Common myeloid progenitor, CD34-positive (primary cell): ENCODE results near the gene GUCD1.

Experiments used
- CTCF ChIA-PET: fragments of 350-600 bp; sonication (Branson Sonifier 250); formaldehyde crosslinking; loops from one replicate; lab custom pipeline; 2021; ENCODE audit warnings: antibody characterized with exemption; lab: Charles Lee
- POLR2A ChIA-PET: fragments of 350-600 bp; sonication (Branson Sonifier 250); formaldehyde crosslinking; loops from one replicate; lab custom pipeline; 2021; ENCODE audit warnings: antibody characterized with exemption; lab: Charles Lee
- DNase-seq, 3 donors: peaks; one replicate each; pipeline versions ENCODE4 v3.0.0 to v3.0.0-alpha.2; 2013
- H3K27ac ChIP-seq, 2 experiments: 1 replicate in 1 of 2; 2 replicates in 1 of 2; pipeline ENCODE4 v1.7.0; 2013; ENCODE audit warnings: inconsistent platforms in 2 of 2, low read length in 2 of 2, mild to moderate bottlenecking in 2 of 2, low read depth in 1 of 2, moderate library complexity in 1 of 2; ENCODE audit not compliant: severe bottlenecking in 2 of 2, insufficient read depth in 1 of 2, poor library complexity in 1 of 2
- H3K27me3 ChIP-seq, 5 experiments: replicated peaks in 2 of 5; 1 replicate in 3 of 5; 2 replicates in 2 of 5; pipeline versions ENCODE4 v1.6.1 to v1.7.0; 2013; ENCODE audit warnings: low read length in 4 of 5, mild to moderate bottlenecking in 2 of 5, moderate library complexity in 2 of 5, inconsistent platforms in 1 of 5; ENCODE audit not compliant: insufficient read depth in 5 of 5, control insufficient read depth in 4 of 5
- H3K36me3 ChIP-seq, 4 experiments: 1 replicate in 2 of 4; 2 replicates in 2 of 4; pipeline versions ENCODE4 v1.6.1 to v1.7.0; 2013; ENCODE audit warnings: low read length in 3 of 4, control low read depth in 1 of 4, mild to moderate bottlenecking in 1 of 4; ENCODE audit not compliant: control insufficient read depth in 4 of 4, insufficient read depth in 4 of 4
- H3K4me1 ChIP-seq, 4 experiments: 1 replicate in 3 of 4; 2 replicates in 1 of 4; pipeline versions ENCODE4 v1.6.1 to v1.7.1; 2013; ENCODE audit warnings: low read length in 3 of 4, mild to moderate bottlenecking in 3 of 4, control low read depth in 1 of 4, inconsistent platforms in 1 of 4, moderate library complexity in 1 of 4; ENCODE audit not compliant: control insufficient read depth in 4 of 4, insufficient read depth in 4 of 4; ENCODE audit errors: control extremely low read depth in 1 of 4
- H3K4me3 ChIP-seq, 7 experiments: 1 replicate in 4 of 7; 2 replicates in 3 of 7; pipeline versions ENCODE4 v1.5.1 to v1.7.0; 2013; ENCODE audit warnings: mild to moderate bottlenecking in 7 of 7, low read length in 6 of 7, moderate library complexity in 6 of 7, inconsistent platforms in 2 of 7, low read depth in 2 of 7, control low read depth in 1 of 7; ENCODE audit not compliant: insufficient read depth in 4 of 7, control insufficient read depth in 1 of 7; ENCODE audit errors: extremely low read depth in 1 of 7
- H3K9me3 ChIP-seq, 5 experiments: 1 replicate in 4 of 5; 2 replicates in 1 of 5; pipeline versions ENCODE4 v1.6.1 to v1.7.1; 2013; ENCODE audit warnings: low read length in 4 of 5, mild to moderate bottlenecking in 2 of 5, inconsistent platforms in 1 of 5, low read depth in 1 of 5, moderate library complexity in 1 of 5; ENCODE audit not compliant: control insufficient read depth in 4 of 5, insufficient read depth in 2 of 5; ENCODE audit errors: control extremely low read depth in 1 of 5
- WGBS: methylation state at CpG from one replicate; pipeline ENCODE4 v1.1.5; 2013; ENCODE audit not compliant: insufficient coverage; 5-methylcytosine and 5-hydroxymethylcytosine counted together

Gene GUCD1

GRCh38 chr22:24576778-24577177 is 21.8 kb upstream of the GUCD1 start:
- POLR2A ChIA-PET, result no interaction called here
- CTCF ChIA-PET, result no interaction called here
- DNase-seq, result no peak

GRCh38 chr22:24571266-24571665 is 16.3 kb upstream of the GUCD1 start:
- no peaks in the 10 kb centered on the region for H3K4me1 ChIP-seq
- POLR2A ChIA-PET, result no interaction called here
- DNase-seq, result no peak
- no peaks in the 10 kb centered on the region for H3K27me3 ChIP-seq
- H3K9me3 ChIP-seq, result no peaks in the 10 kb centered on the region
- peaks cover 12 to 75% (median 54%) of the 10 kb centered on the region in 4 experiments for H3K36me3 ChIP-seq
- no peak overlapping the region for H3K27ac ChIP-seq
- no peak overlapping the region for H3K4me3 ChIP-seq
- 97% methylated on average over 5 of the region's 7 CpGs for WGBS
- CTCF ChIA-PET, result interaction anchor here (1.2 kb wide), 1 partner anchor 13 kb away, joined by 3 read pairs; no protein-coding TSS in a partner anchor

More at GRCh38 chr22:24576778-24577177, 21.8 kb upstream of the GUCD1 start:
- Histone ChIP-seq H3K4me1 (no peaks in the 10 kb centered on the region), H3K4me3 (no peak overlapping the region), H3K36me3 (peaks cover 4 to 38% (median 26%) of the 10 kb centered on the region in 4 experiments), H3K9me3 (no peaks in the 10 kb centered on the region), H3K27ac (no peak overlapping the region), H3K27me3 (no peaks in the 10 kb centered on the region)
- no CpG with 5 or more reads among the region's 1 CpG for WGBS

- peaks cover 19 to 77% (median 52%) of the 10 kb centered on the region in 4 experiments for H3K36me3 ChIP-seq
- ChIA-PET POLR2A (no interaction called here), CTCF (interaction anchor here (1.0 to 1.7 kb wide), 2 partner anchors 11 to 30 kb away, joined by 3 to 4 read pairs; no protein-coding TSS in a partner anchor)
- H3K4me1 ChIP-seq, result peaks cover 0 to 2% (median 0%) of the 10 kb centered on the region in 4 experiments
- H3K27me3 ChIP-seq, result no peaks in the 10 kb centered on the region
- H3K9me3 ChIP-seq, result no peaks in the 10 kb centered on the region
- 96% methylated on average over 9 of the region's 10 CpGs for WGBS
- H3K27ac ChIP-seq, result no peak overlapping the region
- DNase-seq, result no peak
- H3K4me3 ChIP-seq, result no peak overlapping the region
Measured at GRCh38 chr22:24567668-24568067, 12.7 kb upstream of the GUCD1 start.

- Histone ChIP-seq H3K9me3 (no peaks in the 10 kb centered on the region), H3K27me3 (no peaks in the 10 kb centered on the region), H3K27ac (no peak overlapping the region), H3K4me3 (no peak overlapping the region), H3K36me3 (peaks cover 18 to 76% (median 48%) of the 10 kb centered on the region in 4 experiments), H3K4me1 (peaks cover 0 to 2% (median 0%) of the 10 kb centered on the region in 4 experiments)
- no peak for DNase-seq
- ChIA-PET CTCF (interaction anchor here (1.0 to 1.7 kb wide), 2 partner anchors 12 to 31 kb away, joined by 3 to 4 read pairs; no protein-coding TSS in a partner anchor), POLR2A (no interaction called here)
- 100% methylated on average over 3 of the region's 8 CpGs for WGBS
Measured at GRCh38 chr22:24566899-24567511, 12.1 kb upstream of the GUCD1 start.

- Histone ChIP-seq H3K27me3 (no peaks in the 10 kb centered on the region), H3K9me3 (no peaks in the 10 kb centered on the region), H3K36me3 (peaks cover 25 to 72% (median 48%) of the 10 kb centered on the region in 4 experiments), H3K4me1 (peaks cover 0 to 2% (median 0%) of the 10 kb centered on the region in 4 experiments), H3K4me3 (no peak overlapping the region), H3K27ac (peak overlapping the region in 1 of 2 experiments; percentile 19)
- ChIA-PET CTCF (interaction anchor here (1.2 to 1.9 kb wide), 2 partner anchors 9 to 19 kb away, joined by 4 to 9 read pairs; no protein-coding TSS in a partner anchor), POLR2A (no interaction called here)
- WGBS, result 94% methylated on average over 2 of the region's 2 CpGs
- no peak for DNase-seq
Measured at GRCh38 chr22:24565077-24565476, 10.1 kb upstream of the GUCD1 start.

- ChIA-PET POLR2A (interaction anchor here (0.8 kb wide), 1 partner anchor 11 kb away, joined by 3 read pairs; no protein-coding TSS in a partner anchor), CTCF (interaction anchor here (1.2 to 1.9 kb wide), 3 partner anchors 9 to 20 kb away, joined by 3 to 9 read pairs (median 4); no protein-coding TSS in a partner anchor)
- Histone ChIP-seq H3K27me3 (no peaks in the 10 kb centered on the region), H3K9me3 (no peaks in the 10 kb centered on the region), H3K4me3 (no peak overlapping the region), H3K36me3 (peaks cover 24 to 69% (median 47%) of the 10 kb centered on the region in 4 experiments), H3K4me1 (peaks cover 0 to 2% (median under 1%) of the 10 kb centered on the region in 4 experiments), H3K27ac (peak overlapping the region in 1 of 2 experiments; percentile 52)
- 94% methylated on average over 2 of the region's 2 CpGs for WGBS
- DNase-seq, result no peak
Measured at GRCh38 chr22:24564376-24565058, 9.6 kb upstream of the GUCD1 start.
